Neural progenitor cell (in vitro differentiated cells): ENCODE measurements around the gene CFAP54. TPM values are rescaled to one million over a fixed set of nuclear protein-coding genes. Genes with fewer than 3 reads are reported as not detected.

Experiments used
- DNase-seq: peaks from one replicate; pipeline ENCODE4 v3.0.0-alpha.2; 2016; ENCODE audit warnings: low spot score
- H2AFZ ChIP-seq: fragments of 200-600 bp; sonication (generic); replicated peaks from 2 replicates; pipeline ENCODE4 v1.6.1; 2016; ENCODE audit warnings: antibody characterized with exemption
- H3F3A ChIP-seq: fragments of 200-600 bp; sonication (generic); 2 replicates; pipeline ENCODE4 v1.6.1; 2016; ENCODE audit warnings: antibody characterized with exemption, low read depth
- H3K27ac ChIP-seq: fragments of 200-600 bp; sonication (generic); 2 replicates; pipeline ENCODE4 v1.5.1; 2016; ENCODE audit warnings: mild to moderate bottlenecking
- H3K27me3 ChIP-seq: fragments of 200-600 bp; sonication (generic); 2 replicates; pipeline ENCODE4 v1.6.1; 2016; ENCODE audit warnings: mild to moderate bottlenecking, moderate library complexity
- H3K36me3 ChIP-seq: fragments of 200-600 bp; sonication (generic); 2 replicates; pipeline ENCODE4 v1.5.1; 2016
- H3K4me1 ChIP-seq: fragments of 200-600 bp; sonication (generic); 2 replicates; pipeline ENCODE4 v1.6.1; 2016; ENCODE audit warnings: mixed run types
- H3K4me2 ChIP-seq: fragments of 200-600 bp; sonication (generic); 2 replicates; pipeline ENCODE4 v1.6.1; 2016
- H3K4me3 ChIP-seq: fragments of 200-600 bp; sonication (generic); 2 replicates; pipeline ENCODE4 v1.5.1; 2016
- H3K79me2 ChIP-seq: fragments of 200-600 bp; sonication (generic); 2 replicates; pipeline ENCODE4 v1.6.1; 2016; ENCODE audit warnings: low read depth
- H3K9ac ChIP-seq: fragments of 200-600 bp; sonication (generic); 2 replicates; pipeline ENCODE4 v1.6.1; 2016
- H3K9me3 ChIP-seq: fragments of 200-600 bp; sonication (generic); 2 replicates; pipeline ENCODE4 v1.5.1; 2016; ENCODE audit warnings: low read depth
- H4K20me1 ChIP-seq: fragments of 200-600 bp; sonication (generic); 2 replicates; pipeline ENCODE4 v1.6.1; 2016; ENCODE audit warnings: low read depth
- H3K27ac Mint-ChIP-seq: 3 replicates; pipeline ENCODE4 v1.8.0; 2021; ENCODE audit warnings: mixed read lengths
- H3K27me3 Mint-ChIP-seq: 2 replicates; pipeline ENCODE4 v1.8.0; 2022; ENCODE audit warnings: low read depth, mild to moderate bottlenecking, inconsistent platforms, moderate library complexity, mixed read lengths; ENCODE audit not compliant: insufficient read depth
- H3K36me3 Mint-ChIP-seq: 3 replicates; pipeline ENCODE4 v1.8.0; 2021; ENCODE audit warnings: mixed read lengths
- H3K4me1 Mint-ChIP-seq: 3 replicates; pipeline ENCODE4 v1.8.0; 2021; ENCODE audit warnings: mixed read lengths
- H3K4me3 Mint-ChIP-seq: 3 replicates; pipeline ENCODE4 v1.8.0; 2021; ENCODE audit warnings: mild to moderate bottlenecking, moderate library complexity, mixed read lengths
- H3K9me3 Mint-ChIP-seq: 3 replicates; pipeline ENCODE4 v1.8.0; 2020; ENCODE audit warnings: mixed read lengths
- EZH2 ChIP-seq: fragments of 200-600 bp; sonication (generic); IDR thresholded peaks from 2 replicates; pipeline ENCODE4 v1.6.1; 2017; ENCODE audit warnings: antibody characterized with exemption, mild to moderate bottlenecking, moderate library complexity
- EZH2phosphoT487 ChIP-seq: fragments of 200-600 bp; sonication (generic); IDR thresholded peaks from 2 replicates; pipeline ENCODE4 v1.6.1; 2017; ENCODE audit warnings: antibody characterized with exemption
- total RNA-seq: library from RNA; depleted of rRNA; stranded (reverse); fragments of >200 nt; gene quantifications from 2 replicates; pipeline ENCODE4 v1.2.3, GENCODE V29; 2015; ENCODE audit warnings: low replicate concordance
- TF ChIP-seq, protein P1 (sequence below): fragments of 200-600 bp; sonication (generic); IDR thresholded peaks from 2 replicates; pipeline ENCODE4 v1.5.1; 2017; ENCODE audit warnings: antibody characterized with exemption, mild to moderate bottlenecking

Gene CFAP54
- total RNA-seq, 1 donor from 2014 or later = 4.2 TPM

DNA sequence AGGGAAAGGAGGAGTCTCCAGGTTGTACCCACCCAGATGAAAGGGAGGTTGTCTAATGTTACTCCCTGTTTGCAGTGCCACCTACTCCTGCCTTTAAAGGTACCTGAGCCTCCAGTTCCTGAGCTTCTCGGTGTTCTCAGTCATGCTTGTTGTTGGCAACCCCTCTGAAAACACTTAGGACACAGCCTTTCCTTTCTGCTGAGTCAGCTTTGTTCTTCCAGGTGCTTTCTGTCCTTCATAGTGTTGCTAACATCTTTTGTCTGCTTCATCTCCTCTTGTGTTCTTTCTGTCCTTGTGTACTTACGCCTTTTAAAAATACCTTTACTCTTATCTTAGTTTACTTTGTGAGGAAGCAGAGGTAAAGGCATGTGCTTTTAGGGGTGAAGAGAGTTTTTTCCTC is 320.7 kb downstream of the CFAP54 start:
- Mint-ChIP-seq H3K4me1 (peaks cover 36% of the 10 kb centered on the region), H3K27ac (peak overlapping the region; percentile 97), H3K4me3 (no peak overlapping the region), H3K36me3 (peaks cover 15% of the 10 kb centered on the region), H3K9me3 (peaks cover 28% of the 10 kb centered on the region), H3K27me3 (peaks cover 2% of the 10 kb centered on the region)
- Histone ChIP-seq H3K27ac (peak overlapping the region; percentile 91), H2AFZ (peak overlapping the region; percentile 69), H3K79me2 (no peaks in the 10 kb centered on the region), H3F3A (peaks cover 31% of the 10 kb centered on the region), H3K36me3 (no peaks in the 10 kb centered on the region), H3K4me2 (peak overlapping the region; percentile 50), H4K20me1 (no peaks in the 10 kb centered on the region), H3K9ac (no peak overlapping the region), H3K27me3 (no peaks in the 10 kb centered on the region), H3K4me1 (peaks cover 31% of the 10 kb centered on the region), H3K9me3 (no peaks in the 10 kb centered on the region), H3K4me3 (no peak overlapping the region)
- peak; percentile 30 for DNase-seq
- TF ChIP-seq EZH2phosphoT487 (no peak), EZH2 (no peak)
- TF ChIP-seq, protein P1, sequence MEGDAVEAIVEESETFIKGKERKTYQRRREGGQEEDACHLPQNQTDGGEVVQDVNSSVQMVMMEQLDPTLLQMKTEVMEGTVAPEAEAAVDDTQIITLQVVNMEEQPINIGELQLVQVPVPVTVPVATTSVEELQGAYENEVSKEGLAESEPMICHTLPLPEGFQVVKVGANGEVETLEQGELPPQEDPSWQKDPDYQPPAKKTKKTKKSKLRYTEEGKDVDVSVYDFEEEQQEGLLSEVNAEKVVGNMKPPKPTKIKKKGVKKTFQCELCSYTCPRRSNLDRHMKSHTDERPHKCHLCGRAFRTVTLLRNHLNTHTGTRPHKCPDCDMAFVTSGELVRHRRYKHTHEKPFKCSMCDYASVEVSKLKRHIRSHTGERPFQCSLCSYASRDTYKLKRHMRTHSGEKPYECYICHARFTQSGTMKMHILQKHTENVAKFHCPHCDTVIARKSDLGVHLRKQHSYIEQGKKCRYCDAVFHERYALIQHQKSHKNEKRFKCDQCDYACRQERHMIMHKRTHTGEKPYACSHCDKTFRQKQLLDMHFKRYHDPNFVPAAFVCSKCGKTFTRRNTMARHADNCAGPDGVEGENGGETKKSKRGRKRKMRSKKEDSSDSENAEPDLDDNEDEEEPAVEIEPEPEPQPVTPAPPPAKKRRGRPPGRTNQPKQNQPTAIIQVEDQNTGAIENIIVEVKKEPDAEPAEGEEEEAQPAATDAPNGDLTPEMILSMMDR = no peak

DNA sequence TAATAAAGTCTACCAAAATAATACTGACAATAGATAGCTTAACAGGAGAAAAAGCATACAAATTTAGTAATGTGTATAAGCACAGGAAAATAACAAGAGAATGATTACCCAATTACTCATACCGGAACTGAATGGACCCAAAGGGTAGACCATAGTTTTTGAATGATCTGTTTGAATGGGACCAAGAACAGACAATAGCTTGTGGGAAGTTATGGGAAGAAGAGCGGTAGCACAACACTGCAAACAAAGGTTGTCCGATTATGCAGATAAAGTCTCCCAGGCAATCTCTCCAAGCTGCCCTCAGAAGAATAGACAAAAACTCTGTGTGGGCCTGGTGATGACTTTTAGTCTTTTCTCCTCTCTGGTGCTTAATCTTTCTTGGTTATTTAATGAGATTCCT is 321.1 kb downstream of the CFAP54 start:
- no peak overlapping the region for H3K4me3 ChIP-seq
- no peaks in the 10 kb centered on the region for H4K20me1 ChIP-seq
- Mint-ChIP-seq H3K36me3 (peaks cover 17% of the 10 kb centered on the region), H3K27me3 (peaks cover 2% of the 10 kb centered on the region), H3K4me3 (no peak overlapping the region), H3K9me3 (peaks cover 28% of the 10 kb centered on the region), H3K27ac (peak overlapping the region; percentile 97), H3K4me1 (peaks cover 38% of the 10 kb centered on the region)
- H3K36me3 ChIP-seq = no peaks in the 10 kb centered on the region
- H3K9ac ChIP-seq = no peak overlapping the region
- TF ChIP-seq EZH2phosphoT487 (no peak), EZH2 (no peak)
- H3K27ac ChIP-seq = peak overlapping the region; percentile 91
- H3F3A ChIP-seq = peaks cover 31% of the 10 kb centered on the region
- peak overlapping the region; percentile 50 for H3K4me2 ChIP-seq
- H3K79me2 ChIP-seq = no peaks in the 10 kb centered on the region
- H3K27me3 ChIP-seq = no peaks in the 10 kb centered on the region
- H2AFZ ChIP-seq = peak overlapping the region; percentile 69
- H3K4me1 ChIP-seq = peaks cover 31% of the 10 kb centered on the region
- H3K9me3 ChIP-seq = no peaks in the 10 kb centered on the region
- DNase-seq = peak; percentile 54

DNA sequence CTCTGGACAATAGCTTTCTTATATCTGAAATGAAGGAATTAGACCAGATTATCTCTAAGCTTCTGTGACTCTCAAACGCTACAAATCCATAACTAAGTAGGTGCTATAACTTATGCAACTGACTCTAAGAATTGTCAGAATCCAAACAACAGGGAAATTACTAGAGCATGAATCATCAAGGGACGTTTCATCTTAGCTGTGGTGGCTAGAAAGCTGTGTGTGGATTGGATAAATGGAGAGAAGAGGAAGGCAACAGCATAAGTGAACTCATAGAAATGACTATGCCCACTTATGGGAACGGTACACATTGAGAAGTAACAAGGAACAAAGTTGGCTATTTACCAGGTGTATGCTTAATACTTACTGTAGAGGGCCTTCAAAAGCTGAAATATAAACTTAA is 321.7 kb downstream of the CFAP54 start:
- no peak overlapping the region for H2AFZ ChIP-seq
- DNase-seq = no peak
- H3K27ac Mint-ChIP-seq = peak overlapping the region; percentile 97

DNA sequence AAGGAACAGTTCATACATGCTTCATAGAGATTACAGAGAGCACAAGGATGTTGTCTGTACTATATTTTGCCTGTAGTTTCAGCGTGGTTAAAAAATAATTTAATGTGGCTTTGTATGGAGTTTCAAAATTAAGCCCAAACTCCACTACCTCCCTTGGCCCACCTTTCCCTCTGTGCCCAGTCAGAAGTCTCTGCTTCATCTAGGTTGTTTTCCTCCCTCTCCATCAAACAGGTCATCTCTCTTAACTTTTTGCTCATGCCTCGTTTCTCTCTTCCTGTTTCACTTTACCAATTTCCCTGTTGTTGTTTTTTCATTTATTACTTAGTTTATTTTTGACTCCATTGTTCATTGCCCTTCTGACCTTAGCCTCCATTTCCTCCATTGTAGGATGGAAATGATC is 322.8 kb downstream of the CFAP54 start:
- TF ChIP-seq EZH2phosphoT487 = no peak
- TF ChIP-seq, protein P1 = no peak
- no peak for TF ChIP-seq EZH2
- peaks cover 38% of the 10 kb centered on the region for H3K4me1 Mint-ChIP-seq
- peaks cover 26% of the 10 kb centered on the region for H3K9me3 Mint-ChIP-seq

More for the DNA sequence above, 321.7 kb downstream of the CFAP54 start:
- H3K27me3 ChIP-seq = no peaks in the 10 kb centered on the region
- peak overlapping the region; percentile 91 for H3K27ac ChIP-seq
- H3K9me3 Mint-ChIP-seq = peaks cover 25% of the 10 kb centered on the region
- no peak for TF ChIP-seq EZH2
- TF ChIP-seq, protein P1 = no peak
- no peak for TF ChIP-seq EZH2phosphoT487
- H3K9me3 ChIP-seq = no peaks in the 10 kb centered on the region
- peak overlapping the region; percentile 50 for H3K4me2 ChIP-seq
- H3K4me1 Mint-ChIP-seq = peaks cover 38% of the 10 kb centered on the region
- no peak overlapping the region for H3K4me3 Mint-ChIP-seq
- no peaks in the 10 kb centered on the region for H3K79me2 ChIP-seq
- no peaks in the 10 kb centered on the region for H3K36me3 ChIP-seq
- no peaks in the 10 kb centered on the region for H4K20me1 ChIP-seq
- H3K27me3 Mint-ChIP-seq = peaks cover 2% of the 10 kb centered on the region
- H3K36me3 Mint-ChIP-seq = peaks cover 15% of the 10 kb centered on the region
- H3K4me1 ChIP-seq = peaks cover 31% of the 10 kb centered on the region
- no peak overlapping the region for H3K9ac ChIP-seq
- H3F3A ChIP-seq = peaks cover 31% of the 10 kb centered on the region
- H3K4me3 ChIP-seq = no peak overlapping the region

More for the DNA sequence above, 322.8 kb downstream of the CFAP54 start:
- Histone ChIP-seq H3K79me2 (no peaks in the 10 kb centered on the region), H3K9me3 (no peaks in the 10 kb centered on the region), H3K4me1 (peaks cover 31% of the 10 kb centered on the region), H3K27ac (no peak overlapping the region), H3F3A (peaks cover 31% of the 10 kb centered on the region), H3K4me2 (no peak overlapping the region), H3K27me3 (no peaks in the 10 kb centered on the region), H2AFZ (peak overlapping the region; percentile 52), H3K9ac (no peak overlapping the region), H4K20me1 (no peaks in the 10 kb centered on the region), H3K36me3 (no peaks in the 10 kb centered on the region), H3K4me3 (no peak overlapping the region)
- Mint-ChIP-seq H3K27ac (peak overlapping the region; percentile 75), H3K36me3 (peaks cover 17% of the 10 kb centered on the region), H3K27me3 (peaks cover 2% of the 10 kb centered on the region), H3K4me3 (no peak overlapping the region)
- DNase-seq = no peak
